Skeletal muscle cell (primary cell): ENCODE data around the gene EIF6.

ENCODE experiments used
- DNase-seq: peaks from one replicate; pipeline ENCODE4 v3.0.0-alpha.2; 2010; ENCODE audit warnings: low read depth
- H3K4me3 ChIP-seq: 2 replicates; pipeline ENCODE4 v1.5.1; 2011; ENCODE audit warnings: low read depth, mild to moderate bottlenecking, control low read depth, low read length, moderate library complexity

EIF6 gene

DNA sequence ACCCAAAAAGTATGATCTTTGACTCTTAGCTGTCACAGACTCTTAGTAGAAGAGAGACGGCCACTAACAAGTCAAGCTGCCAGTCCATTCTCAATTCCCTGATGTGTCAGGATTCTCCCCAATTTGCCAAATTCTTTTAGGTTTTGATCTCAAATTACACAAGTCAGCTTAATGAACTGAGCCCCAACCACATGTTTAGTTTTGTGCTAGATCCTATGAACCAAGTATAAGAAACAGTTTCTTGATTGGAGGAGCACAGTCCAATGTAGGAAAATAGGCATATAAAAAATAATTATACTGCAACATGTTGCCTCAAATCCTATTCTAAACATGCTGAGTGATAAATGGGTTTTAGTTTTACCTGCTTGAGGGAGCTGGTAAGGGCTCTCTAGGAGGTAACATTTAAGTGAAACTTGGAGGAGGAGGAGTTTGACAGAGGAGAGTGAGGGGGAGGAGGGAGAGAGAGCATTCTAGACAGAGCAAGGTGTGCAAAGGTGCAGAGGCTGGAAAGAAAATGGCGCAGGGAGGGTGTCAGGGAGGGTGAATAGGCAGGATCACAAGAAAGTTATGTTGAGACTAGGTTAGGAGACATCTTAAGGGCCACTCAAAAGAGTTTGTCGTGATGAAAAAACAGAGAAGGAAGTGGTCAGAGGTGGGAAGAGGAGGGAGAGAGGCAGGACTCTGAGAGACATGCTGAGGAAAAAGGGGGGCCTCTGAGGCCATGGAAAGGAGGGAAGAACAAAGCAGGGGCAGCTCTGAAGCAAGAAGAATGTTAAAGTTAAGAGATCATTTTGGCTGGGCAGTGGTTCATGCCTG, 30.5 kb upstream of the EIF6 start:
- DNase-seq, result no peak
- no peak overlapping the region for H3K4me3 ChIP-seq

GRCh38 chr20:35312318-35312717, 27.7 kb upstream of the EIF6 start:
- peak; percentile 66 for DNase-seq
- H3K4me3 ChIP-seq, result no peak overlapping the region

DNA sequence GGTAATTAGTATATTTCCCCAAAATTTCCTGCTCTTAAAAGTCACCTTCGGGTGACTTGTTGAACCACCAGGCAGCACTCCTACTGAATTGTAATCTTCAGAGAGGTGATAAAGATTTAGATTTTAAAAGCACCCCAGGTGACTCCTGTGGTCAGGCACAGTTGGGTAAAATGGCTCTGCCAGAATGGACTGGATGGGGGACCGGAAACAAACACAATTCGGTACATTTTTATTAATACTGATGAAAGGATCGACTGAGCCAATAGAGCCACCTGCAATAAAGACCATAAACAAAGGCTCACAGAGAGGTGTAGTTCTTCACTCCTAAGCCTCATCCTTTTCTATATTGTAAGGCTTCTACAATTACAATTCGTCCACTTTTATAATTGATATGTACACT, 27.2 kb upstream of the EIF6 start:
- no peak for DNase-seq
- no peak overlapping the region for H3K4me3 ChIP-seq

- DNase-seq, result no peak
- H3K4me3 ChIP-seq, result no peak overlapping the region
Measured at GRCh38 chr20:35311409-35311808, 26.8 kb upstream of the EIF6 start.

DNA sequence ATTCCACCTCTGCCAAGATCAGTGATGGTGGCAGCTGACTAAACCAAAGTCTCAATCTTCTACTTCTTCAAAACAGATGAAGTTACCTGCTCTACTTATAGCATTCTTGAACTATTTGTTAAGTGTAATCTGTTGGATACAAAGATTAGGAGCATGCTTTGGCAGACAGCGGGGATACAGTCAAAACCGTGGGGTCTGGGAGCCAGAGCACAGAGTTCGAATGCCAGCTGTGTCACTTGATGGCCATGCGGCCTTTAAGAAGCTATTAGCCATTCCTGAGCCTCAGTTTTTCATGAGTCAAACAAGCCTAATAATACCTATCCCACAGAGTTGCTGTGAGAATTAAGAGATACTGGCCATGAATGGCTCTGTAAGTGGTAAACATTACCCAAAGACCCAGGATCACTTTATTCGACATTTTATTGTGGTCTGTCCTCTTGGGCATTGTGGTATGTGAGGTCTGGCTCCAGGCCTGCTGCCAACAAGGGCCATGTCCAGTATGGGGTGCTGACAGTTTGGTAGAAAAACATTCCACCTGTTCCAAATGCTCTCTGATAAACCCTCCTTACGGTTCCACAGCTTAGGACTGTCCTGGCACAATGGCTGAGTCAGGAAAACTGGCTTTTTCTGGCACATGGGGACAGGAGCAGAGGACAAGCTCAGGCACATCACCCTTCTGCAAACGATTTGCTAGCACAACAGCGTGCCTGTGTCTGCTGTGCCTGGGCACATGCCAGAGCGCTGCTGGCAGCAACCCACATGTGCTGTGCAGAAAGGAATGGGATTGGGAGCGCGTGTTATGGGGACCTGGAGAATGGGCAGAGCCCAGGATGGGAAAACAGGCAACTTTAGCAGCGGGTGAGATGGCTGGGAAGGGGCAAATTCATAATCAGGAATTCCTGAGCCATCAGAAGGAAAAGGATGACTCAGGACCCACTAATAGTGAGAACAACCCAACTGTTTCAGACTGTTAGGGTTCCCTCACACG, 23.4 kb upstream of the EIF6 start:
- no peak overlapping the region for H3K4me3 ChIP-seq

DNA sequence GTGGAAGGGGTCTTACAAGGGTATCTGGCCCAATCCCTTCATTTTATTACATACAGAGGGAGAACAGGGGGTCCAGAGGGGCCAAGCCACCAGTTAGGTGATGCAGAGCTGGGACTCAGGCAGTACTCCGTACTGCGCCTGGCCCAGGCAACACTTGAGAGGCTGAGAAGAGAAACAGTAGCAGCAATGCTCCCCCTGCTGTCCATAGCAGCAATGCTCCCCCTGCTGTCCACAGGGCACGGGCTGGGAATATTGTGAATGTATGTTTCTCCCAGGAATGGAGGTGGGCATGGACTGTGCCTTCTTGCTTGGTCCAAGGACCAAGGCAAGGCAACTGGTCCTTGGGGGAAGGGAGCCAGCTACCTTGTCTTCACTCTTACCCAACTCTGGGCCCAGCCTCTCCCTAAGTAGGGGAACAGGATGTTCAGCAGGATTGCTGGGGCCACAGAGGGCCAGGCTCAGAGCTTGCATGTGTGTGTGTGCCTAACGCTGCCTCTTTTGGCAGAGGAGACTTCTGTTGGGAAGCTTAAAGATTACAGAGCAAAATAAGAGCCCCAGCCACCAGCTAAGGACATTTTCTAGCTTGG, 22.5 kb upstream of the EIF6 start:
- no peak overlapping the region for H3K4me3 ChIP-seq

More for the DNA sequence above, 23.4 kb upstream of the EIF6 start:
- peak; percentile 72 for DNase-seq

GRCh38 chr20:35305682-35306556, 21.3 kb upstream of the EIF6 start:
- H3K4me3 ChIP-seq, result no peak overlapping the region
- peak; percentile 99 for DNase-seq

More for the DNA sequence above, 22.5 kb upstream of the EIF6 start:
- DNase-seq, result peak; percentile 90

- no peak overlapping the region for H3K4me3 ChIP-seq
- DNase-seq, result no peak
Measured at GRCh38 chr20:35304956-35305355, 20.4 kb upstream of the EIF6 start.

DNA sequence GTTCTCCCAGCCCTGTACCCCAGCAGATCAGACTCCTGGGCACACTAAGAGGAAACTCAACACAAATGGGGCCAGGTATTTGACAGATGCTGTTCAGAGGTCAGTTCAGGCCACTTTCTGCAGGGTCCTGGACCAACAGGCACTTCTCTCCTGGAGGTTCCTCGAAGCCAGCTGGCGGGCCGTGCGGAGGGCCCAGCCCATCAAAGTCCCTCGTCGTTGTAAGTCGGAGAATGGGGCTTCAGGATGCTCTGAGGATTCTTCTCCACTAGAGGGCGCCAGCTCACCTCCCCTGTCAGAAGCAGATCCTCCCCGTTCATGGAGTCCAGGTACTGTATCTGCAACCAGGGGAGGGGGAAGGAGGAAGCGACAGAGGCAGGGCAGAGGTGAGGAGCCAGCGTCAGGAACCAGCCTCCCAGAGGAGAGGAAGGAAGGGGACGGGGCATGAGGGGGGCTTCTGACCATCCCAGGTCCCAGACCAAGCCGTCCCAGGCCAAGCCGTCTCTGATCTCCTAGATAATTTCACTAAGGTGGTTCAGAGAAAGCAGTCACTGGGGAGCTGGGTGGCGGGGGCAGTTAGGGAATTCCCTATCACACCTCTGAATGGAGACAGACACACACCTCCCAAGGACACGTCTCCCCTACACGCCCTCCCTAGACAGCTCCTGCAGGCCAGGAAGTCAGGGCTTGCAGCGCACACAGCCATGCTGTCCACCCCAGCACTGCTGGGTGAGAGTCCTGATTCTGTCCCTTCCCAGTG, 19.3 kb upstream of the EIF6 start:
- no peak overlapping the region for H3K4me3 ChIP-seq
- DNase-seq, result peak; percentile 65

DNA sequence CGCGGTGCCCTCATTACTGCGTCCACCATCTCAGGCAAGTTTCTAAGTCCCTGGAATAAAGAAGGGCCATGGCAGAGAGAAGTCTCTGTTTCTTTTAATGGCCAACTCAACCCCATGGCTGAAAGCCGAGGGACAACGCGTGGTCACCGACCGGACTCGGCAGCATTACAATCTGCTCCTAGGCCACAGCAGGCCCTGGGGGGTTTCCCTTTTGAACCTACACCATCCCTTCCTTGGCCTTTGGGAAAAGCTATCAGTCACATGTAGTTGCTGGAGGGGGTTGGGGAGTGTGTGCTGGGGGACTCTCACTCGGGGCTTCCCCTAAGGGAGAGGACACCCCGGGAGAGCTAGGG, 18.8 kb upstream of the EIF6 start:
- DNase-seq, result no peak
- H3K4me3 ChIP-seq, result no peak overlapping the region

GRCh38 chr20:35302421-35303335, 18.1 kb upstream of the EIF6 start:
- peak; percentile 48 for DNase-seq
- no peak overlapping the region for H3K4me3 ChIP-seq

DNA sequence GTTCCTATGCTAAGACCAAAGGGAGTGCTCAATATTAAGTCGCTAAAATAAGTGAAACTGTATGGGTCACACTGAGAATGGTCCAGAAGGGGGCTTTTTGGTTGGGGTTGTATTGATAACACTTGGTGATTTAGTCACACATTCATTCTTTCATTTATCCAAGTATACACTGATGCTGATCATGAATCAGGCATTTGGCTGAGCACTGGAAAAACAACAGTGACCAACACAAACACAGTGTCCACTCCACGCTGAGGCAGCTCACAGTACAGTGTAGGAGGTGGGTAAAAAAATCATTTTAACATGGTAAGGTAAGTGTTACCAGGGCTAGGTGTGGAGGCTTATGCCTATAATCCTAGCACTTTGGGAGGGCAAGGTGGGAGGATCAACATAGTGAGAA, 16.9 kb upstream of the EIF6 start:
- no peak overlapping the region for H3K4me3 ChIP-seq
- no peak for DNase-seq

- DNase-seq, result no peak
- H3K4me3 ChIP-seq, result no peak overlapping the region
Measured at GRCh38 chr20:35300469-35301262, 16.1 kb upstream of the EIF6 start.

DNA sequence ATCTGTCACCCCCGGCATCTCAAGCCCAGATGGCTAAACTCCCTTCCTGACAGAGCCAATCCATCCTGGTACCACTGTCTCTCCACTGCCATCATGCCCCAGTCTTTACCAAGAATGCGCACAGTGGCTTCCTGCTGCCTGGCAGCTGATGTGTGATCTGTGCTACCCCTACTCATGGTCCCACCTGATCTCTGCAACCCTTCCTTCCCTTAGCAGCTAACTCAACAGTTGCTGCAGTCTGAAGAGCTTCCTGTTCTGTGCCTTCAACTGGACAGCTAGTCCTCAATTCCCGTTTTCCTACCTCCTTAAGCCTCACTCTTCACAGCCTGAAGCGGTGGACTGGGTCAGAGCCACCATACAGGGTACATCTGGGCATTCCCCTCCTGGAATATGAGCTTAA, 15.2 kb upstream of the EIF6 start:
- no peak for DNase-seq
- no peak overlapping the region for H3K4me3 ChIP-seq

DNA sequence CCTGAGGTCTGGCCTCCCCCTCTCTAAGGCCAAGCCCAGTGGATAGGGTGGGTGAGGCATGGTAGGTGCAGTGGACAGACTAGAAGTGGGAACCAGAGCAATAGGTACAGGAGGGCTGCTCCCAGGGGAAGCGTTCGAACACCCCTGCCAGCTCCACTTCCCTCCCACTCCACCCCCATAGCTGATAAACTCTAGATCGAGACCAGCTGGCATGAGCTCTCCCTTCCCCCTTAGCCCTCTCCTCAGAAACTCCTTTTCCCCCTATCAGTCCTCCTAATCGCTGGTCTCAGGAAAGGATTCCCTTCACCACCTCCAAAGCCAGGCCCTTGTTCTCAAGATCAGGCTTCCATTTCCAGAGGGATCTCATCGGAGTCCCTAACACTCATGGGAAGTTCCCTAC, 13.7 kb upstream of the EIF6 start:
- no peak for DNase-seq
- H3K4me3 ChIP-seq, result no peak overlapping the region

- no peak overlapping the region for H3K4me3 ChIP-seq
- no peak for DNase-seq
Measured at GRCh38 chr20:35297740-35298139, 13.2 kb upstream of the EIF6 start.

DNA sequence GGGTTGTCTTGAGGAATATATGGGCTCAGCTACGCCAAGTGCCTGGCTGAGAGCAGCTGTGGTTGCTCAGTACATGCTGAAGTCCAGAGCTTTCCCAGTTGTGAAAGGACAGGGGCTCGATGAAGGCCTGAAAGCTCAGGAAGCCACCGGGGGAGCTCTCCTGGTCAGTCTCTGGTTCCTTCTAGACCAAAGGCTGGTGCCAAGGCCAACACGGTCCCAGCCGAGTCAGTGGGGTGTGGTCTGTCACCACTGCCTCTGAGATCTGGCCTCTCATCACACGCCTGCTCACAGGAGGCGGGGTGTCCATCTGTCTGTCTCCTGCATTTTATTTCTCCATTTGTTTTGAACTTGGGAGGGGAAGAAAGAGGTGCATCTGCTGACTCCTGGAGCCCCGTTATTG, 12.6 kb upstream of the EIF6 start:
- no peak for DNase-seq
- H3K4me3 ChIP-seq, result no peak overlapping the region
